GM21515 (cell line): Measurements from ENCODE around the gene KLK13.

Experiments
- ATAC-seq: cut with Tn5 transposase; IDR thresholded peaks from one replicate; pipeline ENCODE4 v1.9.1; 2021; ENCODE audit not compliant: unreplicated experiment

The KLK13 gene

GRCh38 chr19:51093101-51093500 is 28.2 kb upstream of the KLK13 start:
- ATAC-seq, result no peak

GRCh38 chr19:51091895-51092873 is 27.3 kb upstream of the KLK13 start:
- ATAC-seq, result no peak

GRCh38 chr19:51091126-51091525 is 26.2 kb upstream of the KLK13 start:
- no peak for ATAC-seq

- no peak for ATAC-seq
Observed at GRCh38 chr19:51090471-51090870, 25.6 kb upstream of the KLK13 start.

DNA sequence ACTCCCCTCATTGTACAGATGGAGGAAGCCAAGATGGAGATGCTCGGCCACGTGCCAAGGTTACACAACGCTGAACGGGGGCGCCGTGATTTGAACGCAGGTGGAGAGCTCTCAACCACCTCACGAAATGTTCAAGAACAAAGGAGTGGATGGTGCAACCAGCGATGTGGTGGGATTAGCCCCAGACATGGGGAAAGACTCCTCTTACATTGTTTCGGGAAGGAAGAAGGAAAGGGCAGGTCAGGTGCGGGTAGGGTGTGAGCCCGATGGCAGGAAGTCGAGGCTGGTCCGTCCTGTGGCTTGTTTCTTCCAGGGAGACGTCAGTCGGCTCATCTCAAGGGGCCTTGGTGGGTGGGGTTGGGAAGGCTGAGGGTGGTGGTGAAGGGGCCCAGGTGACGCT is 24.9 kb upstream of the KLK13 start:
- ATAC-seq, result no peak

GRCh38 chr19:51086153-51086850 is 21.4 kb upstream of the KLK13 start:
- no peak for ATAC-seq

DNA sequence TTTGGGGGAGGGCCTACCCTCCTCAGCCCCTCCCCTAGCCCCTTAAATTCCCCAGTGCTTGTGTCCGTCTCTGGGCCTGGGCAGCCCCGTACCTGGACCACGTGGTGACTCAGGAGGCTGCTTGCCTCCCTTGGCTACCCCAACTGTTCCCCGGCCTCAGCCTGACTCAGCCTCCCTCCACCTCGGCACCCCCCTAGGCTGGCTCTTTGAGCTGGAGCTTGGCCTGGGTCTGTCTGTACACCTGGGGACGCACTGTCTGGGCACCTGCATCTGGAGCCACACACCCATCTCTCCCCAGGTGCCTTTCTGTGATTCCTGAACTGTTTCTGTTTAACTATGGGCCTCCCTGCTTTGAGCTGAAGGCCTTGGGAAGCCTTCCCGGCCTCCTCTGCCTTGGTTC is 19.6 kb upstream of the KLK13 start:
- ATAC-seq, result no peak

- ATAC-seq, result no peak
Observed at GRCh38 chr19:51083783-51084182, 18.9 kb upstream of the KLK13 start.

- ATAC-seq, result no peak
Observed at GRCh38 chr19:51083181-51083580, 18.3 kb upstream of the KLK13 start.

DNA sequence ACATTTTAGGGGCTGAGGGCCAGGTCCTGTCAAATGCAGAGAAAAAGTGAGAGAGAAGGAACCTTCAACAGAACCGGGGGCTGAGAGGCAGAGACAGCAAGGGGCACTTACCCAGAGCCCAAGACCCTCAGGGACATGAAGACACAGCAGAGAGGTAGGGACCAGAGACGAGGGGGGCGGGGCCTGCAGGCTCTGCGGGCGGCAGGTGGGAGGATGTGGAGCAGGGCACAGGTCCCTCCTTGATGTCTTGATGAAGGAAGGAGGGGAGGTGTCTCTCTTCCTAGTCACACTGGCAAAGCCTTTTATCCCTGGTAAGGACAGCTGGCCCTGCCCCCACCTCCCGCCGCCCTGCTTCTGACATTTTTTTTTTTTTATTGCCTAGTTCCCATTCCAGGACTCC is 17.7 kb upstream of the KLK13 start, which contains the start of gene KLK14:
Gene KLK14, minus strand, starts transcription at position 277 of the 400 bp plus-strand sequence. Its CDS starts 273 bp downstream, at position 4.
- no peak for ATAC-seq

DNA sequence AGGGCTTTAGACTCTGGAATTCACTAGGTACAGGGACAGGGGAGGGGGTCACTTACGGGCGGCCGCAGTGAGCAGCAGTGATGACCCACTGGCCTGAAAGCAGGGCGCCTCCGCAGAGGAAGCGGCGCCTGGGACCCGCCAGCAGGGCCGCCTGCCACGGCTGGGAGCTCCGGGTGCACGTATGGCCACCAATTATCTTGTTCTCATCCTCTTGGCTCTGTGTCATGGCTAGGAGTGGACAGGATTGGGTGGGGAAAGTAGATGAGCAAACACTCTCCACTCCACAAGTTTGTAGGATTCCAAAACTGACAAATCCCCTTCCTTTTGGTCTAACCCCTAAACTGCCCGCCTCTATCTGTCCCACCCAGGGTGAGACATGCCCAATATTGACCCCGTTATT is 16.6 kb upstream of the KLK13 start:
- no peak for ATAC-seq

DNA sequence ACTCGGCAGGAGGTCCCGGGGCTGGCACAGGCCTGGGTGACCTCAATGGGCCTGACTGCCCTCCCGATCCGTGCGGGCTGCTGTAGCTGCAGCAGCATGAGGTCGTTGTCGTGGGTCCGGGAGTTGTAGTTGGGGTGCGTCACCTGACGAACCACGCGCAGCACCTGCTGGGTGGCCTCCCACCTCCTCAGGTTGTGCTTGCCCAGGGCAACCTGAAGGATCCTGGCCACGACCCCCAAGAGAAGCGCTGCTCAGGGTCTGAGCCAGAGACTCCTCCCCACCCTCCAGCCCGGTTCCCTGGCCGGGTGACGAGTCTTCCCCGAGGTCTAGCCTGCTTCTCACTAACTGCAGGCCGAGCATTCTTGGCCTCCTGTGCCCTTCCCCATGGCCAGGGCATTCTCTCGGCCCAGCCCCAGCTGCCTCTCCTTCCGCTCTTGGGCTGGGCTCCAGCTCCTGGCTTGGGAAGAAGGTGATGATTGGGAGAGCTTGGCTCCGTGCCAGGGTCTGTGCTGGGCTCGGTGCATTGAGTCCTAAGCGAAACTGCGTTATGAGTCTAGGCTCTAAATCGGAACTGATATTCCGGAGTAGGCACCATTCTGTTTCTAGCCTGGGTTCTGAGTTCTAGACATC is 14.7 kb upstream of the KLK13 start:
- no peak for ATAC-seq

- ATAC-seq, result no peak
Observed at GRCh38 chr19:51078731-51079130, 13.8 kb upstream of the KLK13 start.

GRCh38 chr19:51078104-51078503 is 13.2 kb upstream of the KLK13 start:
- no peak for ATAC-seq

DNA sequence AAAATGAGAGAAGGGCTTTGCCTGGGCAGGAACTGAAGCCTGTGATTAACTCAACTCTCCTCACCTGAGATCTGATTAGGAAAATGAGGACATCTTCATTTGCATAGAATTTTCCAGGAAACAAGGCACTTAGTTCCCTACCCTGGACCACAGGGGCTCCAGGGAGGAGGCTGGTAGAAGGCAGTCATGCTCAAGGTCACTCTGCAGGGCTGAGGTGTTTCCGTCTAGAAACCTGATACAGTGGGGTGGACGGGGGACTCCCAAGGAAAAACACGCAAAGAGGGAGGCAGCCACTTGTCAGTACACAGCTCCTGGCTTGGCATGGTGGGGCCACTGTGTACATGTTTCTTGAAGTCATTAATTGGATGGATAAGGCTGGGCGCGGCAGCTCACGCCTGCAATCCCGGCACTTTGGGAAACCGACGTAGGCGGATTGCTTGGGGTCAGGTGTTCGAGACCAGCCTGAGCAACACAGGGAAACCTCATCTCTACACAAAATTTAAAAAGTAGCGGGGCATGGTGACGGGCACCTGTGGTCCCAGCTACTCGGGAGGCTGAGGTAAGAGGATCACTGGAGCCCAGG is 11.8 kb upstream of the KLK13 start:
- no peak for ATAC-seq

GRCh38 chr19:51075998-51076397 is 11.1 kb upstream of the KLK13 start:
- no peak for ATAC-seq

GRCh38 chr19:51071095-51071405 is 6.2 kb upstream of the KLK13 start:
- no peak for ATAC-seq

DNA sequence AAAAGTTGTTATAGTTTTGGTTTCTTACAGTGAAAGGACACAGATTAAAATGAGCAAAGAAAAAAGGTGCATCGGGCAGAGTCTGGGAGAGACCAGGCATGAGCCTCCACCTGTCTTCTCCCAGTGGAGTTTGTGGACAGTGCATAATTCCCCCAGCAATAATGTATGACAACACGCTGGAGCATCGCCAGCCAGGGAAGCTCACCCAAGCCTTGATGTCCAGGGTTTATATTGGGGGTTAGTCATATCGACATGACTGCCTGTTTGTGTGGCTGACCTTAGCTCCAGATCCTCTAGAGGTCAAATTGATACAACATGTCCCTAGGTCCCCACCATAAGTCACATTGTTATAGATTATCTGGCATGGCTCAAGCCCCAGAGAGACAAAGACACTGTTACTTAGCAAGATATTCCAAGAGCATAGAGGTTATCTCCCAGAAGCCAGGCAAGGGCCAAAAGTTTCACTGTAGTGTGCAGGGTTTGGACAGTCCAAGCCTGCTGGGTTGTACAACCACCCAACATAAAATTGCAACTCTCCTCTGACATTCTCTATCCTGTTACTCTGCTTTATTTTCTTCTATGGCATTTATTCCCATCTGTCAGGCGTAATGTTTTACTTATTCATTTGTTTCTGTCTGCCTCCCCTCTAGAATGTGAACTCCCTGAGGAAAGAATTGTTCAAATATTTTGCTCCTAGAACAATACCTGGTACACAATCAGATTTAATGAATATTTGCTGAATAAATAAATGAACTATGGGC is 5.6 kb upstream of the KLK13 start:
- no peak for ATAC-seq

DNA sequence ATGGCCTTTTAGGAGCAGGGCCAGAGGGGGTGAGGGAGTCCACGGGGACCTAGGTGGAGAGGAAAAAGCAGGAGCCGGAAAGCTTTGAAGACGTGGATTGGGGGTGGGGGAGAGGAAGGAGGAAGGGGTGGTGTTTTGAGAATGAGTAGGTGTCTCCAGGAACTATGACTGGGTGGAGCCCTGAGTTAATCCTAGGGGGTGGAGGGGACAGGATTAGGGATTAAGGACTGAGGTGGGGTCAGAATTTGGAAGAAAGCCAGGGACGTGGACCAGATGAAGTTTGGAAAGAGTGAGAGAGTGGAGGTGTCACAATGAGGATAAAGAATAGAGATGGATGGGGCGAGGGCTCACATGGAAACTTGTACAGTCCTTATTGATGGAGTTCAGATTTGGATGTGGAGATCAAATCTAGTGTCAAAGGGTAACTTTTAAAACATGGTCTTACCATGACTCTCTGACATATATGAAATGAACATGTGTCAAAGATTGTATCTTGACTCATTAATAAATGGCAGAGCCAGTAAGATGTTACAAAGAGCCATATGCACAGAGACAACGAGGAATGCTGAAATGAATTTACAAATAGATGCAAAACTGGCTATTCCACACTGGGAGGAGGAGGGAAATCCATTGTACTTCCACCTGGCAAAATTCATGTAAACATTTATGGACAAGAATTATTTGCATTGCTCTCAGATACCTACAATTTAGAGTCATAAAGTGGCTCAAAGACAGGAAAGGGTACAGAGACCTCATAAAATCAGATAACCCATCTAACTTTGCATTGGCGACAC is 1.7 kb upstream of the KLK13 start:
- no peak for ATAC-seq
